Mesenchymal stem cell (in vitro differentiated cells and primary cell): ENCODE data around the gene ARID3B.

Experiments
- DNase-seq: peaks from one replicate; pipeline ENCODE4 v3.0.0-alpha.2; 2013
- H2AFZ ChIP-seq: one replicate; pipeline ENCODE4 v1.6.1; 2013; ENCODE audit warnings: low read depth, mild to moderate bottlenecking, control low read depth, inconsistent platforms, low read length, moderate library complexity
- H2AK5ac ChIP-seq: 2 replicates; pipeline ENCODE4 v1.6.1; 2013; ENCODE audit warnings: low read length, moderate library complexity, mild to moderate bottlenecking, inconsistent platforms; ENCODE audit not compliant: severe bottlenecking
- H2BK120ac ChIP-seq: one replicate; pipeline ENCODE4 v1.6.1; 2013; ENCODE audit warnings: low read depth, mild to moderate bottlenecking, inconsistent platforms, low read length, moderate library complexity
- H2BK12ac ChIP-seq, 2 experiments: one replicate each; pipeline ENCODE4 v1.6.1; 2013; ENCODE audit warnings: inconsistent platforms in 2 of 2, low read length in 2 of 2, mild to moderate bottlenecking in 2 of 2, moderate library complexity in 2 of 2, control low read depth in 1 of 2
- H2BK15ac ChIP-seq: one replicate; pipeline ENCODE4 v1.6.1; 2013; ENCODE audit warnings: mild to moderate bottlenecking, low read depth, inconsistent platforms; ENCODE audit not compliant: poor library complexity, severe bottlenecking
- H2BK5ac ChIP-seq: 2 replicates; pipeline ENCODE4 v1.6.1; 2013; ENCODE audit warnings: low read depth, mild to moderate bottlenecking, low read length, control low read depth, inconsistent platforms; ENCODE audit not compliant: poor library complexity, severe bottlenecking
- H3K14ac ChIP-seq, 2 experiments: one replicate each; pipeline ENCODE4 v1.6.1; 2013; ENCODE audit warnings: inconsistent platforms in 2 of 2, low read length in 2 of 2, control low read depth in 1 of 2, mild to moderate bottlenecking in 1 of 2, moderate library complexity in 1 of 2
- H3K18ac ChIP-seq, 2 experiments: one replicate each; pipeline ENCODE4 v1.6.1; 2013; ENCODE audit warnings: inconsistent platforms in 2 of 2, low read length in 2 of 2, control low read depth in 1 of 2, low read depth in 1 of 2, mild to moderate bottlenecking in 1 of 2
- H3K23ac ChIP-seq, 2 experiments: one replicate each; pipeline ENCODE4 v1.6.1; 2013; ENCODE audit warnings: inconsistent platforms in 2 of 2, low read length in 2 of 2, mild to moderate bottlenecking in 2 of 2, moderate library complexity in 2 of 2, control low read depth in 1 of 2
- H3K27ac ChIP-seq: 2 replicates; pipeline ENCODE4 v1.5.1; 2013; ENCODE audit warnings: mild to moderate bottlenecking, moderate library complexity, low read length, control low read depth, inconsistent platforms; ENCODE audit not compliant: poor library complexity, severe bottlenecking
- H3K27me3 ChIP-seq, 2 experiments: 2 replicates each; pipeline versions ENCODE4 v1.6.1 to v1.7.0; 2013; ENCODE audit warnings: low read length in 2 of 2, mild to moderate bottlenecking in 2 of 2, moderate library complexity in 2 of 2, control low read depth in 1 of 2, inconsistent platforms in 1 of 2; ENCODE audit not compliant: control insufficient read depth in 1 of 2, insufficient read depth in 1 of 2
- H3K36me3 ChIP-seq, 2 experiments: 2 replicates each; pipeline versions ENCODE4 v1.6.1 to v1.7.0; 2013; ENCODE audit warnings: low read length in 2 of 2, control low read depth in 1 of 2, inconsistent platforms in 1 of 2, low read depth in 1 of 2, mild to moderate bottlenecking in 1 of 2; ENCODE audit not compliant: insufficient read depth in 2 of 2, control insufficient read depth in 1 of 2
- H3K4ac ChIP-seq, 2 experiments: one replicate each; pipeline ENCODE4 v1.6.1; 2013; ENCODE audit warnings: inconsistent platforms in 2 of 2, low read length in 2 of 2, mild to moderate bottlenecking in 2 of 2, moderate library complexity in 2 of 2, control low read depth in 1 of 2, low read depth in 1 of 2
- H3K4me1 ChIP-seq: 2 replicates; pipeline ENCODE4 v1.6.1; 2013; ENCODE audit warnings: low read depth, low read length, control low read depth; ENCODE audit not compliant: control insufficient read depth, insufficient read depth
- H3K4me2 ChIP-seq: 2 replicates; pipeline ENCODE4 v1.6.1; 2013; ENCODE audit warnings: low read length, mild to moderate bottlenecking, inconsistent platforms; ENCODE audit not compliant: poor library complexity, severe bottlenecking
- H3K4me3 ChIP-seq, 2 experiments: 2 replicates each; pipeline versions ENCODE4 v1.5.1 to v1.7.0; 2013; ENCODE audit warnings: low read length in 2 of 2, mild to moderate bottlenecking in 2 of 2, control low read depth in 1 of 2, low read depth in 1 of 2; ENCODE audit not compliant: insufficient read depth in 1 of 2
- H3K79me1 ChIP-seq: replicated peaks from 2 replicates; pipeline ENCODE4 v1.6.1; 2013; ENCODE audit warnings: mild to moderate bottlenecking, control low read depth, low read length, inconsistent platforms; ENCODE audit not compliant: poor library complexity, severe bottlenecking
- H3K9ac ChIP-seq: 2 replicates; pipeline ENCODE4 v1.7.0; 2013; ENCODE audit warnings: mild to moderate bottlenecking, low read length, moderate library complexity
- H3K9me3 ChIP-seq: 2 replicates; pipeline ENCODE4 v1.7.0; 2013; ENCODE audit warnings: mild to moderate bottlenecking, low read length; ENCODE audit not compliant: control insufficient read depth
- H4K8ac ChIP-seq: one replicate; pipeline ENCODE4 v1.6.1; 2013; ENCODE audit warnings: inconsistent platforms, mild to moderate bottlenecking, low read length, moderate library complexity
- H4K91ac ChIP-seq: one replicate; pipeline ENCODE4 v1.6.1; 2013; ENCODE audit warnings: mild to moderate bottlenecking, low read length, inconsistent platforms
- WGBS: methylation state at CpG from one replicate; pipeline ENCODE4 v1.1.7; 2013; ENCODE audit warnings: mixed read lengths; 5-methylcytosine and 5-hydroxymethylcytosine counted together

ARID3B gene

GRCh38 chr15:74579001-74579400 lies 38.0 kb downstream of the ARID3B start:
- no peaks in the 10 kb centered on the region for H3K27me3 ChIP-seq
- H3K9me3 ChIP-seq = no peaks in the 10 kb centered on the region
- H4K8ac ChIP-seq = no peak overlapping the region
- DNase-seq = no peak
- H2AFZ ChIP-seq = no peak overlapping the region
- H3K36me3 ChIP-seq = peaks cover 7 to 25% of the 10 kb centered on the region in 2 experiments
- no peak overlapping the region for H3K27ac ChIP-seq
- H4K91ac ChIP-seq = no peak overlapping the region
- no peak overlapping the region for H3K18ac ChIP-seq
- H2AK5ac ChIP-seq = no peak overlapping the region
- H3K4me1 ChIP-seq = no peaks in the 10 kb centered on the region
- H3K4ac ChIP-seq = no peak overlapping the region
- no peak overlapping the region for H3K23ac ChIP-seq
- H3K4me2 ChIP-seq = no peak overlapping the region
- no peak overlapping the region for H3K4me3 ChIP-seq
- H3K9ac ChIP-seq = no peak overlapping the region
- H2BK120ac ChIP-seq = no peak overlapping the region
- WGBS = 98% methylated on average over 9 of the region's 9 CpGs
- no peak overlapping the region for H3K14ac ChIP-seq
- no peak overlapping the region for H2BK5ac ChIP-seq
- peaks cover 5% of the 10 kb centered on the region for H3K79me1 ChIP-seq
- no peak overlapping the region for H2BK15ac ChIP-seq
- H2BK12ac ChIP-seq = no peak overlapping the region

GRCh38 chr15:74580538-74581350 lies 39.7 kb downstream of the ARID3B start:
- no peaks in the 10 kb centered on the region for H3K27me3 ChIP-seq
- H2BK5ac ChIP-seq = no peak overlapping the region
- no peak overlapping the region for H2BK15ac ChIP-seq
- H2AFZ ChIP-seq = no peak overlapping the region
- H2BK12ac ChIP-seq = no peak overlapping the region
- no peaks in the 10 kb centered on the region for H3K4me1 ChIP-seq
- no peak overlapping the region for H2BK120ac ChIP-seq
- H3K79me1 ChIP-seq = peaks cover 5% of the 10 kb centered on the region
- H4K8ac ChIP-seq = no peak overlapping the region
- H3K23ac ChIP-seq = no peak overlapping the region
- no peaks in the 10 kb centered on the region for H3K9me3 ChIP-seq
- 93% methylated on average over 7 of the region's 7 CpGs for WGBS
- H3K14ac ChIP-seq = no peak overlapping the region
- no peak overlapping the region for H3K4me3 ChIP-seq
- DNase-seq = no peak
- H3K4me2 ChIP-seq = no peak overlapping the region
- no peak overlapping the region for H3K4ac ChIP-seq
- no peak overlapping the region for H3K27ac ChIP-seq
- H3K9ac ChIP-seq = no peak overlapping the region
- peaks cover 5 to 21% of the 10 kb centered on the region in 2 experiments for H3K36me3 ChIP-seq
- no peak overlapping the region for H2AK5ac ChIP-seq
- no peak overlapping the region for H3K18ac ChIP-seq
- no peak overlapping the region for H4K91ac ChIP-seq

GRCh38 chr15:74584204-74584603 lies 43.2 kb downstream of the ARID3B start:
- WGBS = 60% methylated on average over 2 of the region's 2 CpGs
- Histone ChIP-seq H2AFZ (no peak overlapping the region), H3K18ac (no peak overlapping the region)

GRCh38 chr15:74584779-74585178 lies 43.8 kb downstream of the ARID3B start:
- no peaks in the 10 kb centered on the region for H3K9me3 ChIP-seq
- DNase-seq = no peak
- no peak overlapping the region for H2BK5ac ChIP-seq
- H3K27ac ChIP-seq = no peak overlapping the region
- H2BK12ac ChIP-seq = no peak overlapping the region
- no peak overlapping the region for H3K4me2 ChIP-seq
- no peak overlapping the region for H2BK120ac ChIP-seq
- H2BK15ac ChIP-seq = no peak overlapping the region
- H2AFZ ChIP-seq = no peak overlapping the region
- peaks cover 3% of the 10 kb centered on the region for H3K79me1 ChIP-seq
- no peak overlapping the region for H3K14ac ChIP-seq
- H3K4me1 ChIP-seq = peaks cover 7% of the 10 kb centered on the region
- H3K4me3 ChIP-seq = no peak overlapping the region
- H3K36me3 ChIP-seq = peaks cover 7 to 12% of the 10 kb centered on the region in 2 experiments
- no peaks in the 10 kb centered on the region for H3K27me3 ChIP-seq
- no peak overlapping the region for H4K91ac ChIP-seq
- H3K18ac ChIP-seq = no peak overlapping the region
- 59% methylated on average over 4 of the region's 4 CpGs for WGBS
- H4K8ac ChIP-seq = no peak overlapping the region
- no peak overlapping the region for H2AK5ac ChIP-seq
- H3K23ac ChIP-seq = no peak overlapping the region
- no peak overlapping the region for H3K9ac ChIP-seq
- no peak overlapping the region for H3K4ac ChIP-seq

More at GRCh38 chr15:74584204-74584603, 43.2 kb downstream of the ARID3B start:
- no peak for DNase-seq
- no peak overlapping the region for H3K4me2 ChIP-seq
- H2AK5ac ChIP-seq = no peak overlapping the region
- no peak overlapping the region for H4K8ac ChIP-seq
- no peak overlapping the region for H3K14ac ChIP-seq
- peaks cover 6% of the 10 kb centered on the region for H3K4me1 ChIP-seq
- no peak overlapping the region for H2BK120ac ChIP-seq
- no peak overlapping the region for H3K23ac ChIP-seq
- no peak overlapping the region for H3K4ac ChIP-seq
- no peak overlapping the region for H2BK5ac ChIP-seq
- no peak overlapping the region for H2BK15ac ChIP-seq
- no peak overlapping the region for H3K9ac ChIP-seq
- H3K4me3 ChIP-seq = no peak overlapping the region
- no peak overlapping the region for H2BK12ac ChIP-seq
- H3K36me3 ChIP-seq = peaks cover 7 to 16% of the 10 kb centered on the region in 2 experiments
- no peak overlapping the region for H3K27ac ChIP-seq
- H3K79me1 ChIP-seq = peaks cover 3% of the 10 kb centered on the region
- no peak overlapping the region for H4K91ac ChIP-seq
- H3K27me3 ChIP-seq = no peaks in the 10 kb centered on the region
- no peaks in the 10 kb centered on the region for H3K9me3 ChIP-seq
